ENCODE measurements around the gene TSPAN9.

TSPAN9 gene

GRCh38 chr12:3201339-3202051, 124.3 kb downstream of the TSPAN9 start:
- Histone ChIP-seq H3K36me3 (ENCODE audit: control insufficient read depth in 2 of 2, insufficient read depth in 2 of 2, low read length in 2 of 2) (peaks cover 0 to 2% of the 10 kb centered on the region in 2 donors), H3K27ac (ENCODE audit: low read length) (no peak overlapping the region), H3K4me3 (ENCODE audit: low read length in 2 of 2) (peak overlapping the region; percentile 53 to 77), H3K9me3 (ENCODE audit: control insufficient read depth in 2 of 2, low read length in 2 of 2) (no peaks in the 10 kb centered on the region), H3K4me1 (ENCODE audit: control insufficient read depth, insufficient read depth, low read length) (peaks cover 27% of the 10 kb centered on the region), H3K9ac (ENCODE audit: low read length in 2 of 2) (peak overlapping the region in 1 of 2 donors; percentile 38), H3K27me3 (ENCODE audit: control insufficient read depth in 1 of 2, insufficient read depth in 2 of 2, low read length in 2 of 2) (no peaks in the 10 kb centered on the region)

- Histone ChIP-seq H3K36me3 (ENCODE audit: control insufficient read depth in 2 of 2, insufficient read depth in 2 of 2, low read length in 2 of 2) (peaks cover 2 to 3% of the 10 kb centered on the region in 2 donors), H3K27me3 (ENCODE audit: control insufficient read depth in 1 of 2, insufficient read depth in 2 of 2, low read length in 2 of 2) (no peaks in the 10 kb centered on the region), H3K27ac (ENCODE audit: low read length) (no peak overlapping the region), H3K4me3 (ENCODE audit: low read length in 2 of 2) (no peak overlapping the region), H3K9me3 (ENCODE audit: control insufficient read depth in 2 of 2, low read length in 2 of 2) (no peaks in the 10 kb centered on the region), H3K9ac (ENCODE audit: low read length in 2 of 2) (no peak overlapping the region), H3K4me1 (ENCODE audit: control insufficient read depth, insufficient read depth, low read length) (peaks cover 27% of the 10 kb centered on the region)
These were observed 124.9 kb downstream of the TSPAN9 start for GRCh38 chr12:3202096-3202495.

GRCh38 chr12:3202734-3203446, 125.7 kb downstream of the TSPAN9 start:
- Histone ChIP-seq H3K9ac (ENCODE audit: low read length in 2 of 2) (no peak overlapping the region), H3K27ac (ENCODE audit: low read length) (no peak overlapping the region), H3K9me3 (ENCODE audit: control insufficient read depth in 2 of 2, low read length in 2 of 2) (no peaks in the 10 kb centered on the region), H3K4me1 (ENCODE audit: control insufficient read depth, insufficient read depth, low read length) (peaks cover 27% of the 10 kb centered on the region), H3K36me3 (ENCODE audit: control insufficient read depth in 2 of 2, insufficient read depth in 2 of 2, low read length in 2 of 2) (peaks cover 2 to 3% of the 10 kb centered on the region in 2 donors), H3K27me3 (ENCODE audit: control insufficient read depth in 1 of 2, insufficient read depth in 2 of 2, low read length in 2 of 2) (no peaks in the 10 kb centered on the region), H3K4me3 (ENCODE audit: low read length in 2 of 2) (no peak overlapping the region)

- Histone ChIP-seq H3K27me3 (ENCODE audit: control insufficient read depth in 1 of 2, insufficient read depth in 2 of 2, low read length in 2 of 2) (no peaks in the 10 kb centered on the region), H3K36me3 (ENCODE audit: control insufficient read depth in 2 of 2, insufficient read depth in 2 of 2, low read length in 2 of 2) (peaks cover 2 to 3% of the 10 kb centered on the region in 2 donors), H3K9me3 (ENCODE audit: control insufficient read depth in 2 of 2, low read length in 2 of 2) (no peaks in the 10 kb centered on the region), H3K27ac (ENCODE audit: low read length) (no peak overlapping the region), H3K9ac (ENCODE audit: low read length in 2 of 2) (no peak overlapping the region), H3K4me3 (ENCODE audit: low read length in 2 of 2) (no peak overlapping the region), H3K4me1 (ENCODE audit: control insufficient read depth, insufficient read depth, low read length) (peaks cover 27% of the 10 kb centered on the region)
These were observed 126.5 kb downstream of the TSPAN9 start for GRCh38 chr12:3203713-3204112.

- H3K27me3 ChIP-seq (ENCODE audit: control insufficient read depth in 1 of 2, insufficient read depth in 2 of 2, low read length in 2 of 2): no peaks in the 10 kb centered on the region
- H3K27ac ChIP-seq (ENCODE audit: low read length): no peak overlapping the region
- no peaks in the 10 kb centered on the region for H3K9me3 ChIP-seq (ENCODE audit: control insufficient read depth in 2 of 2, low read length in 2 of 2)
- peaks cover 2 to 3% of the 10 kb centered on the region in 2 donors for H3K36me3 ChIP-seq (ENCODE audit: control insufficient read depth in 2 of 2, insufficient read depth in 2 of 2, low read length in 2 of 2)
- H3K4me1 ChIP-seq (ENCODE audit: control insufficient read depth, insufficient read depth, low read length): peaks cover 23% of the 10 kb centered on the region
- no peak overlapping the region for H3K4me3 ChIP-seq (ENCODE audit: low read length in 2 of 2)
- no peak overlapping the region for H3K9ac ChIP-seq (ENCODE audit: low read length in 2 of 2)
These were observed 127.0 kb downstream of the TSPAN9 start for GRCh38 chr12:3204143-3204542.

- Histone ChIP-seq H3K27me3 (ENCODE audit: control insufficient read depth in 1 of 2, insufficient read depth in 2 of 2, low read length in 2 of 2) (no peaks in the 10 kb centered on the region), H3K27ac (ENCODE audit: low read length) (no peak overlapping the region), H3K36me3 (ENCODE audit: control insufficient read depth in 2 of 2, insufficient read depth in 2 of 2, low read length in 2 of 2) (peaks cover 2 to 3% of the 10 kb centered on the region in 2 donors), H3K4me3 (ENCODE audit: low read length in 2 of 2) (no peak overlapping the region), H3K9ac (ENCODE audit: low read length in 2 of 2) (no peak overlapping the region), H3K4me1 (ENCODE audit: control insufficient read depth, insufficient read depth, low read length) (peaks cover 17% of the 10 kb centered on the region), H3K9me3 (ENCODE audit: control insufficient read depth in 2 of 2, low read length in 2 of 2) (no peaks in the 10 kb centered on the region)
These were observed 127.8 kb downstream of the TSPAN9 start for GRCh38 chr12:3204730-3205531.

GRCh38 chr12:3205742-3206519, 128.8 kb downstream of the TSPAN9 start:
- H3K4me1 ChIP-seq (ENCODE audit: control insufficient read depth, insufficient read depth, low read length): peaks cover 11% of the 10 kb centered on the region

GRCh38 chr12:3206536-3207072, 129.4 kb downstream of the TSPAN9 start:
- Histone ChIP-seq H3K4me1 (ENCODE audit: control insufficient read depth, insufficient read depth, low read length) (peaks cover 5% of the 10 kb centered on the region), H3K9ac (ENCODE audit: low read length in 2 of 2) (no peak overlapping the region)

More at GRCh38 chr12:3205742-3206519, 128.8 kb downstream of the TSPAN9 start:
- Histone ChIP-seq H3K4me3 (ENCODE audit: low read length in 2 of 2) (no peak overlapping the region), H3K9ac (ENCODE audit: low read length in 2 of 2) (no peak overlapping the region), H3K9me3 (ENCODE audit: control insufficient read depth in 2 of 2, low read length in 2 of 2) (no peaks in the 10 kb centered on the region), H3K36me3 (ENCODE audit: control insufficient read depth in 2 of 2, insufficient read depth in 2 of 2, low read length in 2 of 2) (peaks cover 2 to 3% of the 10 kb centered on the region in 2 donors), H3K27me3 (ENCODE audit: control insufficient read depth in 1 of 2, insufficient read depth in 2 of 2, low read length in 2 of 2) (no peaks in the 10 kb centered on the region), H3K27ac (ENCODE audit: low read length) (no peak overlapping the region)

GRCh38 chr12:3207175-3207574, 130.0 kb downstream of the TSPAN9 start:
- no peak overlapping the region for H3K27ac ChIP-seq (ENCODE audit: low read length)
- no peak overlapping the region for H3K9ac ChIP-seq (ENCODE audit: low read length in 2 of 2)
- H3K9me3 ChIP-seq (ENCODE audit: control insufficient read depth in 2 of 2, low read length in 2 of 2): no peaks in the 10 kb centered on the region
- peaks cover 2 to 3% of the 10 kb centered on the region in 2 donors for H3K36me3 ChIP-seq (ENCODE audit: control insufficient read depth in 2 of 2, insufficient read depth in 2 of 2, low read length in 2 of 2)
- no peak overlapping the region for H3K4me3 ChIP-seq (ENCODE audit: low read length in 2 of 2)
- no peaks in the 10 kb centered on the region for H3K27me3 ChIP-seq (ENCODE audit: control insufficient read depth in 1 of 2, insufficient read depth in 2 of 2, low read length in 2 of 2)
- H3K4me1 ChIP-seq (ENCODE audit: control insufficient read depth, insufficient read depth, low read length): peaks cover 3% of the 10 kb centered on the region

More at GRCh38 chr12:3206536-3207072, 129.4 kb downstream of the TSPAN9 start:
- H3K27ac ChIP-seq (ENCODE audit: low read length): no peak overlapping the region
- H3K27me3 ChIP-seq (ENCODE audit: control insufficient read depth in 1 of 2, insufficient read depth in 2 of 2, low read length in 2 of 2): no peaks in the 10 kb centered on the region
- H3K9me3 ChIP-seq (ENCODE audit: control insufficient read depth in 2 of 2, low read length in 2 of 2): no peaks in the 10 kb centered on the region
- peaks cover 2 to 3% of the 10 kb centered on the region in 2 donors for H3K36me3 ChIP-seq (ENCODE audit: control insufficient read depth in 2 of 2, insufficient read depth in 2 of 2, low read length in 2 of 2)
- no peak overlapping the region for H3K4me3 ChIP-seq (ENCODE audit: low read length in 2 of 2)

GRCh38 chr12:3207858-3208257, 130.7 kb downstream of the TSPAN9 start:
- no peak overlapping the region for H3K9ac ChIP-seq (ENCODE audit: low read length in 2 of 2)
- no peak overlapping the region for H3K27ac ChIP-seq (ENCODE audit: low read length)
- H3K27me3 ChIP-seq (ENCODE audit: control insufficient read depth in 1 of 2, insufficient read depth in 2 of 2, low read length in 2 of 2): no peaks in the 10 kb centered on the region
- peaks cover 2 to 3% of the 10 kb centered on the region in 2 donors for H3K36me3 ChIP-seq (ENCODE audit: control insufficient read depth in 2 of 2, insufficient read depth in 2 of 2, low read length in 2 of 2)
- no peak overlapping the region for H3K4me3 ChIP-seq (ENCODE audit: low read length in 2 of 2)
- no peaks in the 10 kb centered on the region for H3K4me1 ChIP-seq (ENCODE audit: control insufficient read depth, insufficient read depth, low read length)
- H3K9me3 ChIP-seq (ENCODE audit: control insufficient read depth in 2 of 2, low read length in 2 of 2): no peaks in the 10 kb centered on the region

All from stomach smooth muscle (tissue), 2 donors.